CD1c-positive myeloid dendritic cell (primary cell): ENCODE measurements around the gene CSF3.

Experiments
- DNase-seq: peaks from one replicate; pipeline ENCODE4 v3.0.0-alpha.2; 2016; ENCODE audit errors: extremely low spot score

CSF3 gene

GRCh38 chr17:40015005-40015997 lies at the start of gene CSF3:
Gene CSF3, plus strand, starts transcription at chr17:40015440. Its CDS starts 35 bp downstream, at chr17:40015475.
- DNase-seq, result no peak

DNA sequence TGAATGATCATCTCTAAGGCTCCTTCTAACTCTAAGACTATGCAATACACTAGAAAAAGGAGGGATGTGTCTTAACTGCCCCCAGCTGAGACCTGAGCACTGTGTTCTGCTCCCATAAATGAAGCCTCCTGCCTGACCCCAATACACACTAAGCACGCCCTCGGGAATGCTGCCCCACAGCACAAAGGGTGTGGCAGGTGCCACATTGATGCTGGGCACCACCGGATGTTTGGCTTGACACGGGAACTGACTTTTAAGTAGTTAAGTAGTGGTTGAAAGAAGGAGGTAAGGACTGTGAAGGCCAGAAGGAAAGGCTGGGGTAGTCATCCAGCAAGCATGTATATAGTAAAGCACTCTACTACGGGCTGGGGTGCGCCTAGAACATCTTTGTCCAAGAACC lies 48.5 kb upstream of the CSF3 start:
- DNase-seq, result no peak

DNA sequence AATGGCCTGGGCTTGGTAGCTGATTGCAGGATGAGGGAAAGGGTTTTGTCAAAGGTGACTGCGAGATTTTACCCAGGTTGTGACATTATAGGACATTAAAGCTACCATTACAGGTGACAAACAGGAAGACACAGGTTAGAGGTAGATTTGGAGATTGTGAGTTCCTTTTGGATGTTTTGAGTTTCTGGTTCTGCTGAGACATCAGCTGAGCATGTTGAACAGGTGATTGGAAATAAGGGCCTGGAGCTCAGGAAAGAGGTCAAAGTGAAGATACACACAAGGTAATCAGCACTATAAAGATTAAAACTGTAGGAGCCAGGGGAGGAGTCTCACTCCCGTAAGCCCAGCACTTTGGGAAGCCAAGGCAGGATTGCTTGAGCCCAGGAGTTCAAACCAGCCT lies 46.5 kb upstream of the CSF3 start:
- DNase-seq, result no peak

- peak; percentile 53 for DNase-seq
Observed at GRCh38 chr17:39969375-39969774, 45.9 kb upstream of the CSF3 start.

GRCh38 chr17:39970157-39970692 lies 45.0 kb upstream of the CSF3 start:
- no peak for DNase-seq

DNA sequence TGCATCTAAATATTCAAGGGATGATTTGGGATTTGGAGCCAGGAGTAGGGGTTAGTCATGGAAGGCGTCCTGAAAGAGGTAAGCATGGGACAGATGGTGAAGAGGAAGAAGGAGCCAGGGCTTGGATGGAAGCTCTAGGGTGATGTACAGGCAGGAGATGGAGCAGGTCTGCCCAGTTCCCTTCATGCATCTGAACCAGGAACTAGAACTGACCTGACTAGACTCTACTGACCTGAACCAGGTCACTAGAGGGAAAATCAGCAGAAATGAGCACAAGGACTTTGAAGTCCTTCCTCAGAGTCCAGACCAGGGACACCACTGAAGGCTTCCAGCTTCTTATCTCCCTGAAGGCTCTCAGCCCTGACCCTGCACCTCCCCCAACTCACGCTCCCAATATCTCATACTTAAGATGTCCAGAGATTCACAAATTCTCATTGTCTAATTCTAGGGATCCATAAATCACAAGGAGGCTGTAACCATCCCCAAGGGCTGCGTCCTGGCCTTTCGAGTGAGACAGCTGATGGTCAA lies 44.1 kb upstream of the CSF3 start:
- no peak for DNase-seq

DNA sequence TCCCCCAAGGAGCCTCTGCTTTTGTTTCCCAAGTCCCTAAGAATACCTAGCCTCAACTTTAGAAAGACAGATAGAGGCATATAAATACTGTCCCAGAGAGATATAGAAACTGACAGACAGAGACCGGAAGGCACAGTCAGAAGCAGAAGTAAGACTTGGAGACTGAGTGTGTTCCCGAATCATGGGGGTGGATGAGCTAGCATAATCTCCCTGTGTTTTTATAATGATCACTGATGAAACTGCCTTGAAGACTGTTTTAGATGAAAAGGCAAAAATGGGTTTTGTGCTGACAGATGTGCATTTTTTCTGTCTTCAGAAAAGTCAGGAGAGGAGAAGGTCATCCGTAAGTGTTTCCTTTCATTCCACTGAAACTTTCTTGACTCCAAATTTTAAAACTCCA lies 43.0 kb upstream of the CSF3 start:
- DNase-seq, result peak; percentile 77

DNA sequence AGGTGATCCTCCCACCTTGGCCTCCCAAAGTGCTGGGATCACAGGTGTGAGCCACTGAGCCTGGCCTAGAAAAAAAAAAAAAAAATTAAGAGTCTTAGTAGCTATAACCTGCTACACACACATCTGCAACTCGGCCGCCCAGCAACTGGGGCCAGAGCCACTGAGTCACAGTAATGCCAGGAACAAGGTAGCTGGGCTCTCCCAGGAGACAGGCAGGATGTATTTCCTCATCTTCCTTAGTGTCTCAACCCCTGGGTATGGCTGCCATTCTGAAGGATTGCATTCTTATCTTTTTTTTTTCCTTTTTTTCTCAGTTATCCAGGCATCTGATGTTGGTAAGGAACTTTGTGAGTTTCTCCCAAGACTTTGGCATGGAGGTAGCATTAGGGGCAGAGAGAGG lies 41.7 kb upstream of the CSF3 start:
- DNase-seq, result no peak

GRCh38 chr17:39974433-39974832 lies 40.8 kb upstream of the CSF3 start:
- no peak for DNase-seq

GRCh38 chr17:39975801-39976200 lies 39.4 kb upstream of the CSF3 start:
- DNase-seq, result no peak

GRCh38 chr17:39979016-39979670 lies 36.1 kb upstream of the CSF3 start:
- peak; percentile 69 for DNase-seq

- peak; percentile 61 for DNase-seq
Observed at GRCh38 chr17:39979893-39980350, 35.3 kb upstream of the CSF3 start.

DNA sequence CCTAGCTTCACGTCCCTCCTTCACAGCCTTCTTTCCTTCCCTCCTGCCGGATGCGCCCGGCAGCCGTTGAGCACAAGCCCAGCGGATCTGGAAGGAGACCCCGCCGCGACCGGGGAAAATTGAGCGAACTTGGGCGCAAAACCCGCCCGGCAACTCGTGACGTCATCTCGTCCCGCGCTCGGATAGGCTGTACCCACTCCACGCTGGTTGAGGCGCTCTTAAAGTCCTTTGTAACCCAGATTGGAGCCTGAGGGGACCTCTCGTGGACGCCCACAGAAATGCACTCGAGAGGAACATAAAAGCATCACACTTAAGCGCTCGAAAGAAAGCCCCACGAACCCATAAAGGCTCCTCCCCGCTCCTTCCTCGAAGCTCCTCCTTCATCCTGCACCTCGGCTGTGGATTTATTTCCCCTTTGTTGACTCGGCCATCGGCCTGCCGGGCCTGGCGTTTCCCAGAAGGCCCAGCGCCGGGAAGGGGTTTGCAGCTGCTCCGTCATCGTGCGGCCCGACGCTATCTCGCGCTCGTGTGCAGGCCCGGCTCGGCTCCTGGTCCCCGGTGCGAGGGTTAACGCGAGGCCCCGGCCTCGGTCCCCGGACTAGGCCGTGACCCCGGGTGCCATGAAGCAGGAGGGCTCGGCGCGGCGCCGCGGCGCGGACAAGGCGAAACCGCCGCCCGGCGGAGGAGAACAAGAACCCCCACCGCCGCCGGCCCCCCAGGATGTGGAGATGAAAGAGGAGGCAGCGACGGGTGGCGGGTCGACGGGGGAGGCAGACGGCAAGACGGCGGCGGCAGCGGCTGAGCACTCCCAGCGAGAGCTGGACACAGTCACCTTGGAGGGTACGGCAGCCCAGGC lies 34.7 kb upstream of the CSF3 start, which contains the start of gene PSMD3:
PSMD3 (plus strand) TSS at position 457 of the 856 bp plus-strand sequence; CDS start at position 621, 164 bp downstream.
- DNase-seq, result peak; percentile 100

DNA sequence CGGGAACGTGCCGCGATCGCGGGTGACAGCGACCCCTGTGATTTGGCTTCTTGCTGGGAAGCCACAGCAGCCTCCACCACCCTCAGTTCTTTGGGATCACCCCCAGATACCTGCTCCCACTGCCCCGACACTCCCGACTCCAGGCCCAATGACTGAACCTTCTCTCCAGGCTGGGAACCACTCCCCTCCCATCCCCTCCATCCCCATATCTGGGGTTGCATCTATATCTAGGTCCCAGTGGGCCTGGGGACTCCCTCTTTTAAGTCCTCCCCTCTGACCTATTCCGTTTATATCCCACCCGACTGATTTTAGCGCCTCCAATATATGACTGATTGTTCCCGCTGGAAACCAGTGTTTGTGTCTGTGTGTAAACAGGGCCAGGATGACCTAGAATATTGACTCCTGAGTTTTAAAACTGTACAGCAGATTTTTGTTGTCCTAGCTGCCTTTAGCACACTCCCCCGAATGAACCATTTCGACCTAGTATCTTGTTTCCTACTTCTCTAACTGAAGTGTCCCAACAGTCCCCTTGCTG lies 34.0 kb upstream of the CSF3 start:
- no peak for DNase-seq

- peak; percentile 40 for DNase-seq
Observed at GRCh38 chr17:39981766-39982375, 33.4 kb upstream of the CSF3 start.

DNA sequence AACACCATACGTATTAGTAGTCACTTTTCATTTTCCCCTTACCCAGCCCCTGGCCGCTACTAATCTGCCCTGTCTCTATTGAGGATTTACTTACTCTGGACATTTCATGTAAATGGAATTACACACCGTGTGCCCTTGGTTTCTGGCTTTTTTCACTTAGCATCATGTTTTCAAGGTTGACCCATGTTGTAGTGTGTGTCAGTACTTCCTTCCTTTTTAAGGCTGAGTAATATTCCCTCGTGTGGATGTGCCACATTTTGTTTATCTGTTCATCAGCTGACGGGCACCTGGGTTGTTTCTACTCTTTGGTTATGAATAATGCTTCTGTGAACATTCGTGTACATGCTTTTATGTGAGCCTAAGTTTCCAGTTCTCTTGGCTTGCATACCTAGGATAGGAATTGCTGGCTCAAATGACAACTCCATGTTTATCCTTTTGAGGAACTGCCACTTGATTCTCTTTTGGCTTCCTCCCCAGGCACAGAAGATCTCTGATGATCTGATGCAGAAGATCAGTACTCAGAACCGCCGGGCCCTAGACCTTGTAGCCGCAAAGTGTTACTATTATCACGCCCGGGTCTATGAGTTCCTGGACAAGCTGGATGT lies 26.9 kb upstream of the CSF3 start:
- no peak for DNase-seq

DNA sequence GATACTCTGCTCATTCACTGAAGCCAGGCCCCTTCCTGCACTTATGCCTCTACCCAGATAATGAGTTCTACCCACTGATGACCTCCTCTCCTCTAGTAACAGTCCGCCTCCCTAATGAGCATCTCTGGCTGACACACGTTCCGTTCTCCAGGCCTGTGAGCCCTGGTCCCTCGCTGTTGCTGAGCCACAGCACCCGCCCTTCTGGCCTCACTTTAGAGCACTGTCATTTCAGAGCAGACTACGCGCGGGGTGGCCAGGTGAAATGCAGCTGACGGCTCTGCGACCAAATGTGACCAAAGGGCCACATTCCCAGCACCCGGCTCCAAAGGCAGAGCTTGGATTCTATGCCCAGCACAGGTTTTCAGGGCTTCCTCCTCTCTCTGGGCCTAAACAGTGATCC lies 20.8 kb upstream of the CSF3 start:
- DNase-seq, result no peak

DNA sequence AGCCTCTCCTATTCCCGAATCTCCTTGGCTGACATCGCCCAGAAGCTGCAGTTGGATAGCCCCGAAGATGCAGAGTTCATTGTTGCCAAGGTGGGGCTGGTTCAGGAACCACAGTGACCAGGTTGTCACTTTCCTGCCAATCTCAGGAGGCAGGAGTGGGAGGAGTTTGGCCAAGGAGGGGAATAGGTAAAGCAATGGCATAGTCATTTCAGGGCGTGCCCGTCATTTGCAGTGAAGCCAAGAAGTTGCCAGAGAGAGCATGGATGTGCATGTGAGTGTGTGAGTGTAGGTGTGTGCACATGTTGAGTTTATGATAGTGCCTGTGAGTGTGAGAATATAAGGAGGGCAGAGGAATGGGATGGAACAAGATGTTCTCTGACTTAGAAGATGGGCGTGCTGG lies 19.8 kb upstream of the CSF3 start:
- DNase-seq, result no peak

GRCh38 chr17:39996162-39996561 lies 19.1 kb upstream of the CSF3 start:
- DNase-seq, result no peak

GRCh38 chr17:39996800-39997199 lies 18.4 kb upstream of the CSF3 start:
- peak; percentile 56 for DNase-seq
